ENCODE measurements around the gene INAVA. TPM values are rescaled to one million over a fixed set of nuclear protein-coding genes. Genes with fewer than 3 reads are reported as not detected.

INAVA gene
- total RNA-seq, 1 donor from 2014 or later: 23.7 TPM

DNA sequence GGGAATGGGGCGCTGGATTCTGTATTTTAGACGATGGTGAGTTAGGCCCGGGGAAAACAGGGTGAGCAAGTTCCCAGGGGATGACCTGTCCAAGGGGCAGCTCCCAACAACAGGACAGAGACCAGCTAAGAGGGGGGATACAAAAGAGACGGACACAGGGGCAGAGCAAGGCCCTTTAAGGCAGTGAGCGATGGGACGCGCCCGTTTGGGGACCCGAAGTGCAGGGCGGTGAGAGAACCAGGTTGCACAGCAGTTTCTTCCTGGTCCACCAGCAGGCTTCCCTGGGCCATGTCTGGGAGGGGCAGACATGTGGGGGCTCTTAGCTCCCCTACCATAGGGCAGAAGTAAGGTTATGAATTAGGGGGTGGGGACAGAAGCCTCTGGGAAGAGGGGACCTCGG, 22.0 kb downstream of the INAVA start:
- H3K79me2 ChIP-seq (ENCODE audit: low read depth): no peaks in the 10 kb centered on the region
- Mint-ChIP-seq H3K36me3 (peaks cover 5% of the 10 kb centered on the region), H3K27ac (no peak overlapping the region), H3K4me3 (no peak overlapping the region), H3K27me3 (ENCODE audit: insufficient read depth, low read depth) (peaks cover 3% of the 10 kb centered on the region), H3K4me1 (peaks cover under 1% of the 10 kb centered on the region), H3K9me3 (no peaks in the 10 kb centered on the region)
- no peaks in the 10 kb centered on the region for H4K20me1 ChIP-seq (ENCODE audit: low read depth)
- H3K9ac ChIP-seq: no peak overlapping the region
- H3K9me3 ChIP-seq (ENCODE audit: low read depth): no peaks in the 10 kb centered on the region
- peaks cover 7% of the 10 kb centered on the region for H3K4me1 ChIP-seq
- no peak overlapping the region for H3K27ac ChIP-seq
- no peak overlapping the region for H3K4me2 ChIP-seq
- H3K36me3 ChIP-seq: no peaks in the 10 kb centered on the region
- no peak for DNase-seq (ENCODE audit: low spot score)
- H3K27me3 ChIP-seq: no peaks in the 10 kb centered on the region
- H3F3A ChIP-seq (ENCODE audit: low read depth): peaks cover 16% of the 10 kb centered on the region
- H3K4me3 ChIP-seq: no peak overlapping the region
- H2AFZ ChIP-seq (replicated peaks): no peak overlapping the region
- TF ChIP-seq EZH2phosphoT487 (IDR thresholded peaks at IDR 0.05) (no peak), EZH2 (IDR thresholded peaks at IDR 0.05) (no peak), CTCF (IDR thresholded peaks at IDR 0.05) (no peak)

DNA sequence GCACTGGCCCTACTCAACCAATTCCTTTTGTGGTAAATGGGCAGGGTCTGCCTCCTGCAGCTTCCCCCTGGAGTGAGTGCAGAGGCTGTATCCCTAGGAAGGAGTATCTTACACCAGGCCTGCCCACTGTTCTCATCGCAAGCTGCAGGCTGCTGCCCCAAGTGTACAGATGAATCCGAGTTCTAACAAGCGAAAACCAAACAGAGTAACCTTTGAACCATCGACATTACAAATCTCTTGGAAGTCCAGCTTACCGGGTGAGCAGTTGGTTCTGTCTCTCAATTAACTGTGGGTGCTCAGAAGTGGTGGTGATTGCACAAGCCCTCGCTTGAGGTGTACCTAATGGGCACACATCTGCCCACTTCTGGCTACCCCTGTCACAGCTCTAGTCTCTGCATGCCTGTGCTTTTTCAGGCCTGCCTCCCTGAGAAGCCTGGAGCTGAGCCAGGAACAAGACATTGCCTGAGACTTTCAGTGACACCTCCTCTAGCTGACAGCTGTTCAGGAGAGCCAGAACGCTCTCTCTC, 22.7 kb downstream of the INAVA start:
- TF ChIP-seq EZH2phosphoT487 (IDR thresholded peaks at IDR 0.05) (no peak), CTCF (IDR thresholded peaks at IDR 0.05) (no peak), EZH2 (IDR thresholded peaks at IDR 0.05) (no peak)
- no peaks in the 10 kb centered on the region for H3K36me3 ChIP-seq
- H3K9me3 ChIP-seq (ENCODE audit: low read depth): no peaks in the 10 kb centered on the region
- peaks cover 13% of the 10 kb centered on the region for H3K4me1 ChIP-seq
- no peaks in the 10 kb centered on the region for H3K27me3 ChIP-seq
- H3K4me2 ChIP-seq: no peak overlapping the region
- Mint-ChIP-seq H3K4me3 (no peak overlapping the region), H3K27ac (no peak overlapping the region), H3K9me3 (no peaks in the 10 kb centered on the region), H3K36me3 (peaks cover 5% of the 10 kb centered on the region), H3K27me3 (ENCODE audit: insufficient read depth, low read depth) (peaks cover 3% of the 10 kb centered on the region), H3K4me1 (peaks cover 3% of the 10 kb centered on the region)
- no peaks in the 10 kb centered on the region for H4K20me1 ChIP-seq (ENCODE audit: low read depth)
- H3K27ac ChIP-seq: no peak overlapping the region
- no peaks in the 10 kb centered on the region for H3K79me2 ChIP-seq (ENCODE audit: low read depth)
- H2AFZ ChIP-seq (replicated peaks): no peak overlapping the region
- no peak overlapping the region for H3K4me3 ChIP-seq
- peaks cover 16% of the 10 kb centered on the region for H3F3A ChIP-seq (ENCODE audit: low read depth)
- DNase-seq (ENCODE audit: low spot score): peak; percentile 25
- no peak overlapping the region for H3K9ac ChIP-seq

DNA sequence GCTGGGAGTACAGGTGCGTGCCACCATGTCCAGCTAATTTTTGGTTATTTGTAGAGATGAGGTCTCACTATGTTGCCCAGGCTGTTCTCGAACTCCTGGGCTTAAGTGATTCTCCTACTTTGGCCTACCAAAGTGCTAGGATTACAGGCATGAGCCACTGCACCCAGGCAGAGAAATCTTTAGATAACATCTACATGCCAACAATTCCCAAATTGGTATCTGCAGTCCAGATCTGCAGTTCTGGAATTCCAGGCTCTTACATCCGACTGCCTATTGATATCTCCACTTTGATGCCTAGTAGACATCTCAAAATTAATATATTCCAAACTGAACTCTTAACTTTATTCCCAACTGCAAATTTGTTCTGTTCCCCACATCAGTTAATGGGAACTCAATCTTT, 23.3 kb downstream of the INAVA start:
- Mint-ChIP-seq H3K36me3 (peaks cover 2% of the 10 kb centered on the region), H3K9me3 (no peaks in the 10 kb centered on the region), H3K4me1 (peaks cover 3% of the 10 kb centered on the region), H3K27me3 (ENCODE audit: insufficient read depth, low read depth) (peaks cover 3% of the 10 kb centered on the region), H3K27ac (no peak overlapping the region), H3K4me3 (no peak overlapping the region)
- Histone ChIP-seq H2AFZ (replicated peaks) (no peak overlapping the region), H3K27ac (no peak overlapping the region), H3K4me1 (peaks cover 13% of the 10 kb centered on the region), H3K27me3 (no peaks in the 10 kb centered on the region), H4K20me1 (ENCODE audit: low read depth) (no peaks in the 10 kb centered on the region), H3K79me2 (ENCODE audit: low read depth) (no peaks in the 10 kb centered on the region), H3F3A (ENCODE audit: low read depth) (peaks cover 16% of the 10 kb centered on the region), H3K9me3 (ENCODE audit: low read depth) (no peaks in the 10 kb centered on the region), H3K36me3 (no peaks in the 10 kb centered on the region), H3K4me3 (no peak overlapping the region), H3K9ac (no peak overlapping the region), H3K4me2 (no peak overlapping the region)
- no peak for DNase-seq (ENCODE audit: low spot score)
- no peak for TF ChIP-seq EZH2 (IDR thresholded peaks at IDR 0.05)
- no peak for TF ChIP-seq EZH2phosphoT487 (IDR thresholded peaks at IDR 0.05)
- no peak for TF ChIP-seq CTCF (IDR thresholded peaks at IDR 0.05)

All from neural progenitor cell (in vitro differentiated cells).